Gastroesophageal sphincter (tissue), 4 donors: Measurements from ENCODE around the gene FANCC. TPM values are rescaled to one million over a fixed set of nuclear protein-coding genes. Genes with fewer than 3 reads are reported as not detected.
A peak's percentile ranks its signal among the peaks of the same experiment; 100 is the strongest.
"Not testable (repeated sequence)": the region's sequence is repeated elsewhere in the genome, so short reads cannot be mapped to it uniquely, and the experiment has no call there.

Source experiments
- ATAC-seq: fragments of 150-250 bp; one replicate; pipeline ENCODE4 v1.9.1; 2016; ENCODE audit warnings: mild to moderate bottlenecking, moderate library complexity
- H3K27ac ChIP-seq, 4 donors: fragments of 200-600 bp; sonication (generic) in 3 of 4; 1 replicate in 3 of 4; 2 replicates in 1 of 4; pipeline ENCODE4 v1.5.1; 2016 to 2019
- H3K27me3 ChIP-seq: fragments of 200-600 bp; sonication (generic); one replicate; pipeline ENCODE4 v1.5.1; 2019
- H3K36me3 ChIP-seq, 2 donors: fragments of 200-600 bp; sonication (generic); one replicate each; pipeline ENCODE4 v1.5.1; 2019; ENCODE audit warnings: control low read depth in 1 of 2
- H3K4me1 ChIP-seq, 3 donors: fragments of 200-600 bp; sonication (generic); 1 replicate in 2 of 3; 2 replicates in 1 of 3; pipeline ENCODE4 v1.5.1; 2016 to 2019; ENCODE audit warnings: control low read depth in 2 of 3
- H3K4me3 ChIP-seq, 2 donors: fragments of 200-600 bp; sonication (generic); one replicate each; pipeline ENCODE4 v1.5.1; 2019; ENCODE audit warnings: mild to moderate bottlenecking in 1 of 2, moderate library complexity in 1 of 2
- H3K9me3 ChIP-seq, 3 donors: fragments of 200-600 bp; sonication (generic); one replicate each; pipeline ENCODE4 v1.5.1; 2017 to 2019; ENCODE audit warnings: control low read depth in 2 of 3
- CTCF ChIP-seq, 4 experiments: fragments of 200-600 bp in 2 of 4; fragments of 450-650 bp in 2 of 4; sonication (generic) in 1 of 4; IDR thresholded peaks; one replicate each; pipeline ENCODE4 v1.5.1; 2017 to 2019; ENCODE audit warnings: antibody characterized with exemption in 4 of 4, mild to moderate bottlenecking in 2 of 4, moderate library complexity in 2 of 4
- EP300 ChIP-seq: sonication (generic); formaldehyde crosslinking; IDR thresholded peaks from one replicate; pipeline ENCODE4 v1.6.1; 2017; ENCODE audit warnings: antibody characterized with exemption, mild to moderate bottlenecking
- POLR2A ChIP-seq, 2 donors: fragments of 450-650 bp; IDR thresholded peaks; one replicate each; pipeline ENCODE4 v1.6.1; 2017; ENCODE audit warnings: antibody characterized with exemption in 2 of 2, mild to moderate bottlenecking in 2 of 2, moderate library complexity in 1 of 2
- POLR2AphosphoS5 ChIP-seq: sonication (generic); formaldehyde crosslinking; IDR thresholded peaks from one replicate; pipeline ENCODE4 v1.6.1; 2017; ENCODE audit warnings: antibody characterized with exemption
- WGBS, 2 donors: methylation state at CpG; one replicate each; pipeline ENCODE4 v1.1.5; 2018; ENCODE audit warnings: low coverage in 1 of 2; 5-methylcytosine and 5-hydroxymethylcytosine counted together
- total RNA-seq, 4 donors: library from RNA; depleted of rRNA; stranded (reverse); fragments of >200 nt; gene quantifications; one replicate each; pipeline ENCODE4 v1.1.0, GENCODE V29; 2016

The FANCC gene
- total RNA-seq, 4 donors from 2014 or later, result 4.9 to 9.4 (median 7.4) TPM

DNA sequence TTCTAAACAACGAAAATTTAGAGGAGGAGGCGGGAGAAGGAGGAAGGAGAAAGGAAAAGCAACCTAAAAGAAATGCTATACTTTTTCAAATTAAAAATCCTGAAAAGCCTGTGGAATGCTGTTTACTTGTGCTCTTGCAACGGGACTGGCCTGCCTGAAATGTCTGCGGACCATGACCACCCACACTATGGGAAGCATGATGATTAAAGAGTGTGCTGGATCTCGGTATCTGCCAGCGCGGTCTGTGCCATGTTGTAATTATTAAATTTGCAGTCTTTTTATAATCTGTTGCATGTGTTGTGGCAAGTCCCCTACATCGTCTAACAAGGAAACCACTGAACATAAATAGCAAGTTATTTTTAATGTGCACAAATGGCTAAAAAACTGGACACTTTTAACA is 111.4 kb downstream of the FANCC start:
- no peaks in the 10 kb centered on the region for H3K36me3 ChIP-seq
- 67 to 82% methylated on average over 7 to 8 of the region's 8 CpGs for WGBS, 2 donors
- no peaks in the 10 kb centered on the region for H3K9me3 ChIP-seq
- ATAC-seq, result no peak
- no peak overlapping the region for H3K4me3 ChIP-seq
- peaks cover 0 to 32% (median 2%) of the 10 kb centered on the region in 3 donors for H3K4me1 ChIP-seq
- no peaks in the 10 kb centered on the region for H3K27me3 ChIP-seq
- TF ChIP-seq POLR2AphosphoS5 (no peak), CTCF (IDR thresholded peaks at IDR 0.05) (no peak), POLR2A (IDR thresholded peaks at IDR 0.05) (no peak), EP300 (no peak)
- H3K27ac ChIP-seq, result no peak overlapping the region

- no peak for ATAC-seq
- Histone ChIP-seq H3K36me3 (no peaks in the 10 kb centered on the region), H3K27ac (no peak overlapping the region), H3K4me3 (no peak overlapping the region), H3K4me1 (peaks cover 0 to 42% (median 0%) of the 10 kb centered on the region in 3 donors), H3K9me3 (no peaks in the 10 kb centered on the region), H3K27me3 (no peaks in the 10 kb centered on the region)
- TF ChIP-seq POLR2A (IDR thresholded peaks at IDR 0.05) (no peak), POLR2AphosphoS5 (no peak), CTCF (IDR thresholded peaks at IDR 0.05) (no peak), EP300 (no peak)
- WGBS, 2 donors, result 17 to 44% methylated on average over 1 to 2 of the region's 2 CpGs
Measured at GRCh38 chr9:95204710-95205109, 112.8 kb downstream of the FANCC start.

- Histone ChIP-seq H3K27me3 (no peaks in the 10 kb centered on the region), H3K4me3 (no peak overlapping the region), H3K9me3 (no peaks in the 10 kb centered on the region), H3K4me1 (peaks cover 0 to 42% (median 0%) of the 10 kb centered on the region in 3 donors), H3K36me3 (no peaks in the 10 kb centered on the region), H3K27ac (no peak overlapping the region)
- no peak for TF ChIP-seq POLR2A (IDR thresholded peaks at IDR 0.05)
- no peak for TF ChIP-seq EP300
- no peak for TF ChIP-seq POLR2AphosphoS5
- TF ChIP-seq CTCF (IDR thresholded peaks at IDR 0.05), result no peak
- ATAC-seq, result no peak
- 77 to 86% methylated on average over 2 to 3 of the region's 3 CpGs for WGBS, 2 donors
Measured at GRCh38 chr9:95204310-95204709, 113.2 kb downstream of the FANCC start.

DNA sequence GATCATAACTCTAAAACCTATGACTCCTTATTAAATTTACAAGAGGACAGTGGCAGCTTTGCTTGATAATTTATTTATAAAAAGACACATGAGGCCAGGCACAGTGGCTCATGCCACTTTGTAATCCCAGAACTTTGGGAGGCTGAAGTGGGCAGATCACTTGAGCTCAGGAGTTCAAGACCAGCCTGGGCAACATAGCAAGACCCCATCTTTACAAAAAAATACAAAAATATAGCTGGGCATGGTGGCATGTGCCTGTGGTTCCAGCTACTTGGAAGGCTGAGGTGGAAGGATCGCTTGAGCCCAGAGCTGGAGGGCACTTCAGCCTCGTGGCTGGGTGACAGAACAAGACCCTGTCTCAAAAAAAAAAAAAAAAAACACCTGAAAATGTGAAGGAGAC is 114.5 kb downstream of the FANCC start:
- peaks cover 0 to 51% (median 0%) of the 10 kb centered on the region in 3 donors for H3K4me1 ChIP-seq
- WGBS, 2 donors, result 93 to 95% methylated on average over 2 of the region's 2 CpGs
- not testable (repeated sequence) for ATAC-seq, H3K36me3 ChIP-seq, H3K9me3 ChIP-seq, H3K27me3 ChIP-seq, H3K4me3 ChIP-seq, H3K27ac ChIP-seq

DNA sequence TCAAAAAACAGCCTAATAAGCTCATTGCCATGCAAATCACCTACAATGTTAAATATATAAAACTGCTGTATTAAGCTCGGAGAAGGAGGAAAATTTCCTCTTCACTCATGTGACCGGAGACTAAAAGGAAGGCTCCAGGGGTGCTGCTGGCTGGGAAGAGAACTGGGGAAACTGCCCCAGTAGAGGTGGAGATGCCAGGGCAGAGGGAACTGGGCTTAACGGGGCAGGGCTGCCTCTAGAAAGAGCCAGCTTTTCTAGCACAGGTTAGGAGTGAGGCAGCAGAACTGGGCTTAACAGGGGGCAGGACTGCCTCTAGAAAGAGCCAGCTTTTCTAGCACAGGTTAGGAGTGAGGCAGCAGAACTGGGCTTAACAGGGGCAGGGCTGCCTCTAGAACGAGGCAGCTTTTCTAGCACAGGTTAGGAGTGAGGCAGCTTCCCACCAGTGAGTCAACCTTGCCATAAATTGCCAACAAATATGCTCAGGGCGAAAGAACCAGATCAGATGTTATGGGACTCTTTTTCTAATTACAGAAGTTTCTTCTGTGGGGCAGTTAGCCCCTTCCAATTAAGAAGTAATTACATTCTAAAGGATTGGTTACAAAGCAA is 115.3 kb downstream of the FANCC start:
- no peak for TF ChIP-seq POLR2AphosphoS5
- no peak for TF ChIP-seq EP300
- no peak for TF ChIP-seq CTCF (IDR thresholded peaks at IDR 0.05)
- TF ChIP-seq POLR2A (IDR thresholded peaks at IDR 0.05), result no peak
- no peak for ATAC-seq
- no peaks in the 10 kb centered on the region for H3K27me3 ChIP-seq
- peaks cover 0 to 59% (median 6%) of the 10 kb centered on the region in 3 donors for H3K4me1 ChIP-seq
- H3K4me3 ChIP-seq, result no peak overlapping the region
- no peaks in the 10 kb centered on the region for H3K36me3 ChIP-seq
- 67 to 84% methylated on average over 3 to 5 of the region's 5 CpGs for WGBS, 2 donors
- no peaks in the 10 kb centered on the region for H3K9me3 ChIP-seq
- H3K27ac ChIP-seq, result peak overlapping the region in 2 of 4 donors; percentile 44 to 61
